Prostate gland (tissue), 2 donors: ENCODE results near the gene EGF. TPM values are rescaled to one million over a fixed set of nuclear protein-coding genes. Genes with fewer than 3 reads are reported as not detected.

Source experiments
- DNase-seq: peaks from one replicate; pipeline ENCODE4 v3.0.0-alpha.2; 2019; ENCODE audit warnings: low spot score
- H3K27ac ChIP-seq, 2 donors: fragments of 200-600 bp; sonication (generic); 2 replicates each; pipeline ENCODE4 v1.5.1; 2017 to 2019
- H3K27me3 ChIP-seq: fragments of 200-600 bp; sonication (generic); replicated peaks from 2 replicates; pipeline ENCODE4 v1.5.1; 2019; ENCODE audit not compliant: insufficient read depth
- H3K36me3 ChIP-seq, 2 donors: fragments of 200-600 bp; sonication (generic); 1 replicate in 1 of 2; 2 replicates in 1 of 2; pipeline versions ENCODE4 v1.5.1 to v1.8.1; 2017 to 2019
- H3K4me1 ChIP-seq: fragments of 200-600 bp; sonication (generic); replicated peaks from 2 replicates; pipeline ENCODE4 v1.5.1; 2019
- H3K4me3 ChIP-seq, 2 donors: fragments of 200-600 bp; sonication (generic); 2 replicates each; pipeline ENCODE4 v1.5.1; 2017 to 2019
- H3K9me3 ChIP-seq: fragments of 200-600 bp; sonication (generic); 2 replicates; pipeline ENCODE4 v1.5.1; 2017
- CTCF ChIP-seq, 4 experiments: fragments of 200-600 bp in 2 of 4; fragments of 450-650 bp in 2 of 4; sonication (generic) in 2 of 4; IDR thresholded peaks; 1 replicate in 3 of 4; 2 replicates in 1 of 4; pipeline ENCODE4 v1.5.1; 2016 to 2019; ENCODE audit warnings: antibody characterized with exemption in 4 of 4, mild to moderate bottlenecking in 2 of 4, moderate library complexity in 2 of 4
- POLR2A ChIP-seq: fragments of 450-650 bp; IDR thresholded peaks from one replicate; pipeline ENCODE4 v1.6.1; 2016; ENCODE audit warnings: antibody characterized with exemption, mild to moderate bottlenecking
- POLR2AphosphoS5 ChIP-seq: sonication (generic); formaldehyde crosslinking; IDR thresholded peaks from one replicate; pipeline ENCODE4 v1.6.1; 2017; ENCODE audit warnings: antibody characterized with exemption
- WGBS: methylation state at CpG from one replicate; pipeline ENCODE4 v1.1.5; 2018; 5-methylcytosine and 5-hydroxymethylcytosine counted together
- intact Hi-C: fragments of 100-400 bp; cut with DNase I; formaldehyde crosslinking; loops from one replicate; pipeline ENCODE4 v1.14.2; 2022
- total RNA-seq, 2 donors: library from RNA; depleted of rRNA; stranded (reverse); fragments of >200 nt; gene quantifications; one replicate each; pipeline ENCODE4 v1.1.0, GENCODE V29; 2016

EGF gene
- total RNA-seq, 2 donors from 2014 or later, result 1.9 to 8.5 TPM

DNA sequence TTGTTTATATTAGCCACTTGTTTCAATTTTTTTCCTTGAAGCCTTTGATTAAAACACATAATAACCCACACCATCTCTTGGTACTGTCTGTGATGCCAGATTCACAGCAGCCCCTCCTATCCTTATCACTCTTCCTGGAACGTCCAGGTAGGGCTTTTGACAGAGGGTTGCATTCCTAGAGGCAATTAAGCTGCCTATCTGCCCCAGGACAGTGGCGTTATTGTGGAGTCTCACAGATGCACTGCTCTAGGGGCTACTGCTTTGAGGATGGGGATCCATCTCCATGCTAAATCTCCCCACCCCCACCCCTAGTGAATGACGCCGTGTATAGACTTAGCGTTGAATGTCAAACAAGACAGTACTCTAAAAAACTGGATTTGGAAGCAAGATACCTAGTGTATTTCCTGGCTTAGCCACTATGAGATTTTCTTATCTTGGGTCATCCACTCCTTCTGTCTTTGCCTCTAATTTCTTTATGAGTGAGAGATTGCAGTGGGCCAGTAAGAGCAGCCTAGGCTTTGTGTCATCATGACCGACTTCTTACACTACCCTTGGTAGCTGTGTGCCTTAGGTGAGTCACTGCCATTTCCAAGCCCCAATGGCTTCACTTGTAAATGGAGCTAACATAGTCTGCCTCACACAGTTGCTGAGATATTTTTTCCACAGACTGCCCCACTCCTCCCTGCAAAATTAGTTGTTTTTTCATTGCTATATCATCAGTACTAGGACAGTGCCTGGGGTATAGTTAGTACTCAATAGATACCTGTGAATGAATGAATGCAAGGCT, 90.9 kb downstream of the EGF start:
- TF ChIP-seq CTCF (IDR thresholded peaks at IDR 0.05), result no peak
- TF ChIP-seq POLR2A, result no peak
- no peak for TF ChIP-seq POLR2AphosphoS5
- H3K27ac ChIP-seq, result no peak overlapping the region
- no peaks in the 10 kb centered on the region for H3K36me3 ChIP-seq
- H3K27me3 ChIP-seq, result no peaks in the 10 kb centered on the region
- peaks cover 5% of the 10 kb centered on the region for H3K4me1 ChIP-seq
- no peak for DNase-seq
- H3K9me3 ChIP-seq, result no peaks in the 10 kb centered on the region
- 72% methylated on average over 6 of the region's 6 CpGs for WGBS
- intact Hi-C loops, result no loop called here
- H3K4me3 ChIP-seq, result no peak overlapping the region

DNA sequence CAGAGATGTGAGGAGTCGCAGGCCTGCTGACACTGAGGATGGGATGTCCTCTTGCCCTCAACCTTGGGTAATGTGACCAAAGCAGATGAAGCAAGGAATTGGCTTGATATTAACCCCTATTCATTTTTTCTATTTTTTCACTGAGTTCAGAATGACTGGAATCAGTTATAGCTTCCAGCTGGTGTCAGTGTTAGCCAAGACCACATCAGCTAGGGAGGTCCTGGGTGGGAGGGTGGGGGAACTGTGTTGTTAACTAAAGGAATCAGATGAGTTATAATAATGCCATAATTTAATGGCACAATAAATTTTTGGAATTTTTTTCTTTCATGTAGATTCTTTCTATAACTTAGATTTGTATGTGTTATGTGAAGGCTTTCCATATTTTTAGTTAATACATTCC, 91.9 kb downstream of the EGF start:
- no peak for TF ChIP-seq POLR2AphosphoS5
- no peak for TF ChIP-seq POLR2A
- no peak for TF ChIP-seq CTCF (IDR thresholded peaks at IDR 0.05)
- no peak overlapping the region for H3K27ac ChIP-seq
- H3K4me1 ChIP-seq, result no peaks in the 10 kb centered on the region
- intact Hi-C loops, result no loop called here
- H3K4me3 ChIP-seq, result no peak overlapping the region
- no peaks in the 10 kb centered on the region for H3K36me3 ChIP-seq
- no peaks in the 10 kb centered on the region for H3K27me3 ChIP-seq
- DNase-seq, result no peak
- H3K9me3 ChIP-seq, result no peaks in the 10 kb centered on the region
- WGBS, result 91% methylated on average over 1 of the region's 1 CpG

GRCh38 chr4:110005461-110006056, 92.9 kb downstream of the EGF start:
- Histone ChIP-seq H3K36me3 (no peaks in the 10 kb centered on the region), H3K4me1 (no peaks in the 10 kb centered on the region), H3K27ac (no peak overlapping the region), H3K4me3 (no peak overlapping the region), H3K9me3 (no peaks in the 10 kb centered on the region), H3K27me3 (no peaks in the 10 kb centered on the region)
- WGBS, result 5% methylated on average over 1 of the region's 1 CpG
- no peak for DNase-seq
- TF ChIP-seq CTCF (IDR thresholded peaks at IDR 0.05) (peak; percentile 21 to 78 (median 62)), POLR2A (no peak)
- intact Hi-C loops, result no loop called here

GRCh38 chr4:110007217-110007616, 94.5 kb downstream of the EGF start:
- 94% methylated on average over 3 of the region's 3 CpGs for WGBS
- intact Hi-C loops, result no loop called here

More at GRCh38 chr4:110007217-110007616, 94.5 kb downstream of the EGF start:
- H3K4me3 ChIP-seq, result no peak overlapping the region
- no peak for DNase-seq
- H3K4me1 ChIP-seq, result no peaks in the 10 kb centered on the region
- H3K36me3 ChIP-seq, result no peaks in the 10 kb centered on the region
- H3K27ac ChIP-seq, result no peak overlapping the region
- H3K9me3 ChIP-seq, result no peaks in the 10 kb centered on the region
- H3K27me3 ChIP-seq, result no peaks in the 10 kb centered on the region
- no peak for TF ChIP-seq POLR2A
- TF ChIP-seq POLR2AphosphoS5, result no peak
- TF ChIP-seq CTCF (IDR thresholded peaks at IDR 0.05), result no peak
